ENCODE measurements around the gene BCAS4. TPM values are rescaled to one million over a fixed set of nuclear protein-coding genes. Genes with fewer than 3 reads are reported as not detected.

Gene BCAS4
- total RNA-seq, 6 experiments from 2014 or later, result 0.31 to 1.4 (median 0.60) TPM

GRCh38 chr20:50823319-50823718 lies 28.5 kb downstream of the BCAS4 start:
- Histone ChIP-seq H3K36me3 (no peaks in the 10 kb centered on the region), H3K27ac (no peak overlapping the region), H3K9me3 (no peaks in the 10 kb centered on the region), H3K27me3 (no peaks in the 10 kb centered on the region), H3K4me1 (no peaks in the 10 kb centered on the region), H3K4me3 (no peak overlapping the region)
- ATAC-seq (no peak), DNase-seq (no peak)
- intact Hi-C loops (cut with DNase I), result no loop called here
- TF ChIP-seq POLR2A (IDR thresholded peaks at IDR 0.05) (no peak), CTCF (IDR thresholded peaks at IDR 0.05) (no peak)
- WGBS (ENCODE audit: insufficient coverage, low coverage, low lambda C conversion rate, missing lambda C conversion rate), result 98% methylated on average over 5 of the region's 6 CpGs

- Histone ChIP-seq H3K27me3 (no peaks in the 10 kb centered on the region), H3K4me1 (no peaks in the 10 kb centered on the region), H3K9me3 (no peaks in the 10 kb centered on the region), H3K36me3 (no peaks in the 10 kb centered on the region), H3K27ac (no peak overlapping the region), H3K4me3 (no peak overlapping the region)
- DNase-seq (no peak), ATAC-seq (peak in 1 of 4 donors; percentile 51)
- 82% methylated on average over 3 of the region's 3 CpGs for WGBS (ENCODE audit: insufficient coverage, low coverage, low lambda C conversion rate, missing lambda C conversion rate)
- no peak for TF ChIP-seq POLR2A (IDR thresholded peaks at IDR 0.05)
- intact Hi-C loops (cut with DNase I), result no loop called here
These were observed 29.3 kb downstream of the BCAS4 start for GRCh38 chr20:50824137-50824536.

GRCh38 chr20:50826121-50826520 lies 31.3 kb downstream of the BCAS4 start:
- intact Hi-C loops (cut with DNase I), result no loop called here

GRCh38 chr20:50828363-50829136 lies 33.7 kb downstream of the BCAS4 start:
- Histone ChIP-seq H3K36me3 (no peaks in the 10 kb centered on the region), H3K4me3 (no peak overlapping the region), H3K4me1 (no peaks in the 10 kb centered on the region), H3K9me3 (no peaks in the 10 kb centered on the region), H3K27me3 (no peaks in the 10 kb centered on the region), H3K27ac (no peak overlapping the region)
- WGBS (ENCODE audit: insufficient coverage, low coverage, low lambda C conversion rate, missing lambda C conversion rate), result 83% methylated on average over 2 of the region's 13 CpGs
- intact Hi-C loops (cut with DNase I), result no loop called here
- ATAC-seq (no peak), DNase-seq (no peak)
- TF ChIP-seq POLR2A (IDR thresholded peaks at IDR 0.05) (no peak), CTCF (IDR thresholded peaks at IDR 0.05) (no peak)

More at GRCh38 chr20:50826121-50826520, 31.3 kb downstream of the BCAS4 start:
- no peaks in the 10 kb centered on the region for H3K9me3 ChIP-seq
- H3K36me3 ChIP-seq, result no peaks in the 10 kb centered on the region
- no peaks in the 10 kb centered on the region for H3K4me1 ChIP-seq
- DNase-seq (no peak), ATAC-seq (no peak)
- H3K27ac ChIP-seq, result no peak overlapping the region
- H3K4me3 ChIP-seq, result no peak overlapping the region
- TF ChIP-seq POLR2A (IDR thresholded peaks at IDR 0.05) (no peak), CTCF (IDR thresholded peaks at IDR 0.05) (no peak)
- WGBS (ENCODE audit: insufficient coverage, low coverage, low lambda C conversion rate, missing lambda C conversion rate), result 92% methylated on average over 2 of the region's 2 CpGs
- H3K27me3 ChIP-seq, result no peaks in the 10 kb centered on the region

GRCh38 chr20:50831622-50832021 lies 36.8 kb downstream of the BCAS4 start:
- Histone ChIP-seq H3K27ac (no peak overlapping the region), H3K36me3 (no peaks in the 10 kb centered on the region), H3K27me3 (no peaks in the 10 kb centered on the region), H3K9me3 (no peaks in the 10 kb centered on the region), H3K4me1 (no peaks in the 10 kb centered on the region), H3K4me3 (no peak overlapping the region)
- intact Hi-C loops (cut with DNase I), result no loop called here
- DNase-seq, result no peak
- no peak for ATAC-seq
- TF ChIP-seq POLR2A (IDR thresholded peaks at IDR 0.05) (no peak), CTCF (IDR thresholded peaks at IDR 0.05) (no peak)
- 83% methylated on average over 6 of the region's 6 CpGs for WGBS (ENCODE audit: insufficient coverage, low coverage, low lambda C conversion rate, missing lambda C conversion rate)

Data from right lobe of liver (tissue), 6 donors.